T-helper 17 cell (primary cell): Measurements from ENCODE around the gene SIK1. TPM values are rescaled to one million over a fixed set of nuclear protein-coding genes. Genes with fewer than 3 reads are reported as not detected.
"Not testable (repeated sequence)": the region's sequence is repeated elsewhere in the genome, so short reads cannot be mapped to it uniquely, and the experiment has no call there.

Source experiments
- ATAC-seq: fragments of 150-1000 bp; cut with Tn5 transposase; 2 replicates; pipeline ENCODE4 v1.10.0; 2021; ENCODE audit warnings: mild to moderate bottlenecking, moderate library complexity
- DNase-seq, 3 donors: peaks; one replicate each; pipeline versions ENCODE4 v3.0.0 to v3.0.0-alpha.2; 2020 to 2021
- H3K9me3 ChIP-seq: one replicate; pipeline ENCODE4 v1.7.0; 2013; ENCODE audit warnings: low read length, mild to moderate bottlenecking; ENCODE audit not compliant: control insufficient read depth, poor library complexity, severe bottlenecking
- H3K27ac Mint-ChIP-seq: one replicate; pipeline ENCODE4 v1.8.0; 2022; ENCODE audit warnings: mild to moderate bottlenecking, moderate library complexity, mixed read lengths
- H3K27me3 Mint-ChIP-seq: one replicate; pipeline ENCODE4 v1.8.0; 2022; ENCODE audit warnings: mixed read lengths
- H3K36me3 Mint-ChIP-seq: one replicate; pipeline ENCODE4 v1.8.0; 2022; ENCODE audit warnings: low read depth, mixed read lengths
- H3K4me1 Mint-ChIP-seq: one replicate; pipeline ENCODE4 v1.8.0; 2022; ENCODE audit warnings: mild to moderate bottlenecking, mixed read lengths
- H3K4me3 Mint-ChIP-seq: one replicate; pipeline ENCODE4 v1.8.0; 2022; ENCODE audit warnings: mild to moderate bottlenecking, moderate library complexity, mixed read lengths
- total RNA-seq, 4 donors: library from RNA in 2 of 4; stranded (reverse) in 2 of 4; gene quantifications; one replicate each; pipeline ENCODE4 v1.2.3 and lab custom pipeline; 2022 to 2026

Gene SIK1
- total RNA-seq, 2 donors from 2014 or later = 229 to 266 TPM

GRCh38 chr21:43398000-43398399, 28.9 kb downstream of the SIK1 start:
- not testable (repeated sequence) for H3K4me3 Mint-ChIP-seq, H3K27ac Mint-ChIP-seq, ATAC-seq

GRCh38 chr21:43397439-43397808, 29.5 kb downstream of the SIK1 start:
- not testable (repeated sequence) for H3K9me3 ChIP-seq, H3K4me1 Mint-ChIP-seq, H3K27me3 Mint-ChIP-seq, DNase-seq, ATAC-seq, H3K36me3 Mint-ChIP-seq, H3K27ac Mint-ChIP-seq, H3K4me3 Mint-ChIP-seq

More at GRCh38 chr21:43398000-43398399, 28.9 kb downstream of the SIK1 start:
- not testable (repeated sequence) for DNase-seq, H3K36me3 Mint-ChIP-seq, H3K27me3 Mint-ChIP-seq, H3K9me3 ChIP-seq, H3K4me1 Mint-ChIP-seq

- not testable (repeated sequence) for H3K4me1 Mint-ChIP-seq, H3K27ac Mint-ChIP-seq, DNase-seq, H3K4me3 Mint-ChIP-seq, ATAC-seq, H3K36me3 Mint-ChIP-seq, H3K27me3 Mint-ChIP-seq, H3K9me3 ChIP-seq
Observed at GRCh38 chr21:43396788-43397438, 30.0 kb downstream of the SIK1 start.

GRCh38 chr21:43383351-43383750, 43.6 kb downstream of the SIK1 start:
- H3K27ac Mint-ChIP-seq, H3K4me1 Mint-ChIP-seq: not testable (repeated sequence)

GRCh38 chr21:43382902-43383301, 44.0 kb downstream of the SIK1 start:
- not testable (repeated sequence) for DNase-seq, H3K9me3 ChIP-seq, H3K27ac Mint-ChIP-seq, H3K36me3 Mint-ChIP-seq, H3K4me3 Mint-ChIP-seq, ATAC-seq, H3K4me1 Mint-ChIP-seq, H3K27me3 Mint-ChIP-seq

More at GRCh38 chr21:43383351-43383750, 43.6 kb downstream of the SIK1 start:
- H3K36me3 Mint-ChIP-seq, DNase-seq, H3K27me3 Mint-ChIP-seq, H3K9me3 ChIP-seq, H3K4me3 Mint-ChIP-seq: not testable (repeated sequence)
- ATAC-seq = peak; percentile 81

GRCh38 chr21:43380852-43381533, 45.9 kb downstream of the SIK1 start:
- not testable (repeated sequence) for H3K9me3 ChIP-seq, H3K36me3 Mint-ChIP-seq, H3K4me3 Mint-ChIP-seq, ATAC-seq, H3K27ac Mint-ChIP-seq, H3K27me3 Mint-ChIP-seq, H3K4me1 Mint-ChIP-seq, DNase-seq

GRCh38 chr21:43380337-43380736, 46.6 kb downstream of the SIK1 start:
- H3K9me3 ChIP-seq, DNase-seq, H3K27me3 Mint-ChIP-seq, H3K36me3 Mint-ChIP-seq, ATAC-seq, H3K4me1 Mint-ChIP-seq, H3K27ac Mint-ChIP-seq, H3K4me3 Mint-ChIP-seq: not testable (repeated sequence)

- not testable (repeated sequence) for ATAC-seq, H3K4me1 Mint-ChIP-seq, DNase-seq, H3K36me3 Mint-ChIP-seq, H3K27me3 Mint-ChIP-seq, H3K27ac Mint-ChIP-seq, H3K9me3 ChIP-seq, H3K4me3 Mint-ChIP-seq
Observed at GRCh38 chr21:43379626-43380122, 47.3 kb downstream of the SIK1 start.

GRCh38 chr21:43376478-43376882, 50.5 kb downstream of the SIK1 start:
- no peak for DNase-seq
- no peak overlapping the region for H3K4me3 Mint-ChIP-seq
- H3K27ac Mint-ChIP-seq = no peak overlapping the region
- H3K27me3 Mint-ChIP-seq = peaks cover 6% of the 10 kb centered on the region
- ATAC-seq = no peak
- H3K36me3 Mint-ChIP-seq = no peaks in the 10 kb centered on the region
- H3K9me3 ChIP-seq = no peaks in the 10 kb centered on the region
- no peaks in the 10 kb centered on the region for H3K4me1 Mint-ChIP-seq

GRCh38 chr21:43375837-43376477, 51.0 kb downstream of the SIK1 start:
- ATAC-seq = no peak
- Mint-ChIP-seq H3K36me3 (no peaks in the 10 kb centered on the region), H3K4me1 (no peaks in the 10 kb centered on the region), H3K4me3 (no peak overlapping the region), H3K27me3 (peaks cover 6% of the 10 kb centered on the region), H3K27ac (no peak overlapping the region)
- H3K9me3 ChIP-seq = no peaks in the 10 kb centered on the region
- DNase-seq = no peak

GRCh38 chr21:43375006-43375836, 51.7 kb downstream of the SIK1 start:
- no peak overlapping the region for H3K27ac Mint-ChIP-seq
- ATAC-seq = no peak
- no peaks in the 10 kb centered on the region for H3K9me3 ChIP-seq
- H3K27me3 Mint-ChIP-seq = peaks cover 6% of the 10 kb centered on the region
- no peak for DNase-seq
- H3K4me3 Mint-ChIP-seq = no peak overlapping the region
- no peaks in the 10 kb centered on the region for H3K36me3 Mint-ChIP-seq
- H3K4me1 Mint-ChIP-seq = no peaks in the 10 kb centered on the region

GRCh38 chr21:43374228-43374885, 52.6 kb downstream of the SIK1 start:
- no peaks in the 10 kb centered on the region for H3K9me3 ChIP-seq
- DNase-seq = no peak
- H3K4me3 Mint-ChIP-seq = no peak overlapping the region
- no peaks in the 10 kb centered on the region for H3K4me1 Mint-ChIP-seq
- no peak overlapping the region for H3K27ac Mint-ChIP-seq
- ATAC-seq = no peak
- peaks cover 6% of the 10 kb centered on the region for H3K27me3 Mint-ChIP-seq
- H3K36me3 Mint-ChIP-seq = no peaks in the 10 kb centered on the region
